NB4 (cell line): ENCODE data around the gene GBF1.

Source experiments
- DNase-seq: peaks from one replicate; pipeline ENCODE4 v3.0.0; 2010; ENCODE audit warnings: low read depth
- H3K4me3 ChIP-seq: one replicate; pipeline ENCODE4 v1.5.1; 2011; ENCODE audit warnings: mild to moderate bottlenecking, low read depth, low read length, moderate library complexity
- CTCF ChIP-seq: IDR thresholded peaks from one replicate; pipeline ENCODE4 v1.5.1; 2012; ENCODE audit warnings: low read depth, low read length
- MAX ChIP-seq: IDR thresholded peaks from 2 replicates; pipeline ENCODE4 v1.6.1; 2011; ENCODE audit warnings: low read depth, low read length
- MYC ChIP-seq: IDR thresholded peaks from 2 replicates; pipeline ENCODE4 v1.6.1; 2011; ENCODE audit warnings: low read depth, low read length
- POLR2A ChIP-seq: IDR thresholded peaks from 2 replicates; pipeline ENCODE4 v1.6.1; 2011; ENCODE audit warnings: mild to moderate bottlenecking; ENCODE audit not compliant: insufficient read length; ENCODE audit errors: extremely low read depth

Gene GBF1

GRCh38 chr10:102347236-102347828, 102.0 kb downstream of the GBF1 start:
- no peak overlapping the region for H3K4me3 ChIP-seq
- TF ChIP-seq POLR2A: no peak
- TF ChIP-seq MAX: no peak
- peak; percentile 25 for TF ChIP-seq CTCF
- no peak for TF ChIP-seq MYC
- DNase-seq: peak; percentile 27

- TF ChIP-seq MYC (no peak), CTCF (peak; percentile 97)
- DNase-seq: peak; percentile 74
- H3K4me3 ChIP-seq: no peak overlapping the region
Measured at GRCh38 chr10:102352066-102352715, 106.9 kb downstream of the GBF1 start.

GRCh38 chr10:102354451-102354850, 109.1 kb downstream of the GBF1 start:
- no peak for DNase-seq
- no peak overlapping the region for H3K4me3 ChIP-seq
- TF ChIP-seq CTCF (no peak), POLR2A (no peak), MYC (no peak), MAX (no peak)

GRCh38 chr10:102358712-102359382, 113.5 kb downstream of the GBF1 start:
- no peak for TF ChIP-seq POLR2A
- no peak for TF ChIP-seq CTCF
- TF ChIP-seq MAX: no peak
- TF ChIP-seq MYC: no peak
- DNase-seq: no peak
- H3K4me3 ChIP-seq: no peak overlapping the region

GRCh38 chr10:102367441-102367840, 122.1 kb downstream of the GBF1 start:
- no peak for TF ChIP-seq MYC
- TF ChIP-seq POLR2A: no peak
- TF ChIP-seq MAX: no peak
- no peak for TF ChIP-seq CTCF
- H3K4me3 ChIP-seq: no peak overlapping the region
- no peak for DNase-seq

GRCh38 chr10:102368077-102368476, 122.7 kb downstream of the GBF1 start:
- TF ChIP-seq POLR2A (no peak), MYC (no peak), MAX (no peak), CTCF (no peak)
- no peak for DNase-seq

More at GRCh38 chr10:102368077-102368476, 122.7 kb downstream of the GBF1 start:
- no peak overlapping the region for H3K4me3 ChIP-seq
